ENCODE data around the gene EPB41. TPM values are rescaled to one million over a fixed set of nuclear protein-coding genes. Genes with fewer than 3 reads are reported as not detected.

EPB41 gene
- total and polyA plus RNA-seq, 2 experiments from 2014 or later, result 26.8 to 112 TPM

GRCh38 chr1:28899267-28899666, 15.1 kb upstream of the EPB41 start (continued):
- TF ChIP-seq ZNF462 (CRISPR knock-in tag; IDR thresholded peaks at IDR 0.05), result no peak
- TF ChIP-seq REST (IDR thresholded peaks at IDR 0.05; ENCODE audit: unreplicated experiment), result no peak

- H3K27ac ChIP-seq (ENCODE audit: low read depth), result no peak overlapping the region
- Mint-ChIP-seq H3K9me3 (0 out of 3 replicates have a peak, but pooled peaks cover 4% of the 10 kb centered on the region), H3K4me3 (no peak overlapping the region; the same call in 2 of the 3 replicates), H3K4me1 (peaks cover 7% of the 10 kb centered on the region; the same call in 1 of the 3 replicates), H3K27me3 (ENCODE audit: insufficient read depth, low read depth, poor library complexity) (no peaks in the 10 kb centered on the region), H3K27ac (no peak overlapping the region), H3K36me3 (ENCODE audit: low read depth) (no peaks in the 10 kb centered on the region)
- H3F3A ChIP-seq (replicated peaks; ENCODE audit: low read depth), result no peaks in the 10 kb centered on the region
- H3K4me3 ChIP-seq, result no peak overlapping the region
- H2AFZ ChIP-seq, result no peak overlapping the region
- H3K4me2 ChIP-seq, result no peak overlapping the region
- H3K27me3 ChIP-seq (ENCODE audit: insufficient read depth), result no peaks in the 10 kb centered on the region
- H3K4me1 ChIP-seq (ENCODE audit: insufficient read depth), result no peaks in the 10 kb centered on the region
- no peaks in the 10 kb centered on the region for H3K36me3 ChIP-seq (ENCODE audit: insufficient read depth)
- DNase-seq (ENCODE audit: low spot score), result no peak
- no peak for ATAC-seq
- no peaks in the 10 kb centered on the region for H3K79me2 ChIP-seq (replicated peaks; ENCODE audit: insufficient read depth)
- H4K20me1 ChIP-seq (replicated peaks; ENCODE audit: insufficient read depth), result no peaks in the 10 kb centered on the region
- no peaks in the 10 kb centered on the region for H3K9me2 ChIP-seq (ENCODE audit: insufficient read depth)
- TF ChIP-seq NANOG (IDR thresholded peaks at IDR 0.05; ENCODE audit: borderline replicate concordance) (no peak), ZNF462 (CRISPR knock-in tag; IDR thresholded peaks at IDR 0.05) (no peak), ZNF114 (CRISPR knock-in tag; IDR thresholded peaks at IDR 0.05) (no peak), JUNB (IDR thresholded peaks at IDR 0.05; ENCODE audit: unreplicated experiment) (no peak), ZNF331 (CRISPR knock-in tag; IDR thresholded peaks at IDR 0.05; ENCODE audit: low read depth) (no peak)
These were observed 13.8 kb upstream of the EPB41 start for GRCh38 chr1:28900562-28900961.
